GM18499 (cell line): Measurements from ENCODE around the gene TPP1.

Source experiments
- ATAC-seq: cut with Tn5 transposase; IDR thresholded peaks from one replicate; pipeline ENCODE4 v1.9.1; 2021; ENCODE audit warnings: moderate number of reproducible peaks; ENCODE audit not compliant: insufficient read depth, unreplicated experiment

TPP1 gene

GRCh38 chr11:6599449-6599848 is 19.8 kb downstream of the TPP1 start:
- no peak for ATAC-seq

DNA sequence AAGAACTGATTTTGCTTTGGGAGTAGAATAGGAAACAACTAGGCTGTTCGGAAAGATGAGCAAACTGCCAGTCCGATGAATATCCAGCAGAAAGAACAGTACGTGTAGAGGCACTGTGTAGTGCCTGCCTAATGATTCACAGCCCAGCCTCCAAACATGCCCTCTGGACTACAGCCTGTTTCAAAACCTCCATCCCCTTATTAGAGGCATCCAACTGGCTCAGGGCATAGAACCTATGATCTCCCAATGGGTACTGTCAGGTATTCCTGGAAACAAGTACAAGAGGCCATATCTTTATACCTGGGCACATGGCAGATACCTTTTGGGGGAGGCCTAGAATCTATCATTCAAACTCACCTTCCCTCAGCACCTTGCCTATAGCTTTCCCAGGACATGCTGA is 20.7 kb downstream of the TPP1 start:
- no peak for ATAC-seq

DNA sequence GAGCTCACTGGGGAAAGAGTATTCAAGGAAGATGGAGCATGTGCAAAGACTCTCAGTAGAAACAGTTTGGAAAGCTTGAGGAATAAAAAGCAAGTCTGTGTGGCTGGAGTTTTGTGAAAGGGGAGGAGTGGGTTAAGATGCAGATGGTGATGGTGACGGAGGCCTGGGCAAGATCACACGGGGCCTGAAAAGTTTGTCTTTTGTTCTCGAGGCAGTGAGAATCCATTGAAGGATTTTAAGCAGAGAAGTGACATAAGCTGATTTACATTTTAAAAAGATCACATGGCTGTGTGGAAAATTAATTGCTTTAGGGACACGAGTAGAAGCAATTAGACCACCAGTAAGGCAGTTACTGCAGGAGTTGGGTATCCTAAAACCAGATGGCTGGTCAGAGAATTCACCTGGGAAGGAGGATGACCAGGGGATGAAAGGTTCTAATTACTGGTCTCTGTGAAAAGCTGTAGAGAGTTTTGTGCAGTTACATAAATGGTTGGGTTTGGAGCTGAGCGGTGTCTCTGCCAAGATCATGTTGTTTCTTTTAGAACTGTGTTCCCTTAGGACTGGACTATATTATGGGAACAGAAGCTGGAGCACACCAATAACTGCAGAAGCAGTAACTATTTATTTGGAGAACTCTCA is 22.9 kb downstream of the TPP1 start:
- ATAC-seq = no peak

DNA sequence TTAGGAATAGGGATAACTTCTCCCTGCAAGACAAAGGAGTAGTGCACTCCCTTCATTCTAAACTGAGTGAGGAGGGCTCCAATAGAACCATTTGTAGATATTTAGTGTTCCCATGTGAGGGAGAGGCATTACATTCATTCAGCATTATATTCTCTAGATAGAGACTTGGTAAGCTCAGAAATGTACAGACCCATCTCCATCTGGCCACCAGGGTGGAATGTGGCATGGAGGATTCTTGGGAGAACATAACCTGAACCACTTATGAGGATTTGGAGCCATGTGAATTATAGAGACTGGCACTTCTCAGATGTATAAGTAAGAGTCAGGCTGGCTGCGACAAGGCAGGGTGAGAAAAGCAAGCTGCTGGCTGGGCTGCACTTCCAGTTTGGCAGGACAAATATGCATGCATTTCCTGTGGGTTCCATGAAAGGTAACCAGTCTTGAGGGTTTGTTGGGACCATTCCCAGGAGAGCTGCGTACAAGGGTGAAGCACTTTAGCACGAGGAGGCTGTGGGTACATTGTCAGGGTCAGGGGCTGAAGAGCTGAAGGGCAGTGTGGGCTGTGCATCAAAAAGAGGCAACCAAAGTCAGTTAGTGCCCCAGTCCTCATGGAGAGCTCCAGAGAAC is 25.0 kb downstream of the TPP1 start:
- no peak for ATAC-seq

GRCh38 chr11:6588018-6588417 is 31.2 kb downstream of the TPP1 start:
- ATAC-seq = no peak

DNA sequence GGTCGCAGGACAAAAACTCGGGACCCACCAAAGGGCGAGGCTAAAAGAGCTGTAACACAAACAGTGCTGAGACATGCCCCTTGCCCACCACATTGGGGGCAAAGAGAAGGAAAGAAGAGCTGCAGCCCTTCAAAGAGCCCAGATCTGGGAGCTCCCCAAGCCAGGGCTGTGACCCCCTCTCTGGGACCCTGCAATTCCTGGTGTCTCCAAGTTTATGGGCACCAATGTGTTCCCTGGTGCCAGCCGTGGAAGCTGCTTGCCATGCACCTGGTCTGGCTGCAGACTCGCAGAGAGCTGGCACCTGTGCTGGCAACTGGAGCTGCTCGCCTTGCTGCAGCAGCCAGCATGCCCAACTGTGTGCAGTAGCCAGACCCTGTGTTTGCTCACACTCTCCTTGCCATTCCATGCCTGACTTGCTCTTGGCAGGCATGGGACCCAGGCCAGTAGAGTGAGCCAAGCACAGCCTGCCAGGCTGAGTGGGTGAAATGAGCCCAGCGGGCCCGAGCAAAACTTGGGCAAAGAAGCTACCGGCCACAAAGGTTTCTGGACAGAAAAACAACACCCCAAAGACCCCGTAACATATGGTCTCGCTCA is 31.8 kb downstream of the TPP1 start:
- no peak for ATAC-seq

DNA sequence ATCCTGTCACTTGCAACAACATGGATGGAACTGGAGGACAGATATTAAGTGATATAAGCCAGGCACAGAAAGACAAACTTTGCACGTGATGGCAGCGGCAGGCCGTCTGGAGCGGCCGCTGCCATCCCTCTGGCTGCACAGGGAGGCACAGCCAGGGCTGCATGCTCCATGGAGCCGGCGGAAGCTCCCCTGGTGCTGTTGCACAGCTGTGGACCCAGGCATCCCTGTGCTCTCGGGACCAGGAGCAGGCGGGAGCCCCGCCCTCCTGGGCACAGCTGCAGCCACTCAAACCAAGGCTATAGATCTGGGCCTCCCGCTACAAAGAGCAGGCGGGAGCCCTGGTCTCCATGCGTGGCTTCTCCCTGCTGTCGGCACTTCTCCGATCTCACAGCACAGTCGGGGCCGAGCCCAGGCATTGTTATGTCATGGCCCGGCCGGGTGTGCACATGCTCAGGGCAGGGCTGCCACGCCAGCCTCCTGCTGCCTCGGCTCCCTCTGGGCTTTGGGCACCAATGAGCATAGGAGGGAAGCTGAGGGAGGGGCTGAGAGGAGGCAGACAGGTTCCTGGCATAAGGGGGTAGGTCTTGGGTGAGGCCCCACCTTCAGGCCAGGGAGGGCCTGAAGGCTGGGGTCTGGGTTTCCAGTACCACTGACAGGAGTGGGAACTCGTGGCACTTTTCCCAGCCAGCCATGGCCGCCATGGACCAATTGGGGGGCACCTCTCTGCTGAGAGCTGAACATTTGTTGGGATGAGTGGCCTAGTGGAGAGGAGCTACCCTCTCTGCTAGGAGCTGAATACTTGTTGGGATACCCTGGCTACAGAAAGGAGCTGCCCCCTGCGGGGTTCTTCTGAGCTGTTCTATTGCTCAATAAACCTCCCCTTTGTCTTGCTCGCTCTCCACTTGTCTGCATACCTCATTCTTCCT is 32.5 kb downstream of the TPP1 start:
- no peak for ATAC-seq

- ATAC-seq = no peak
Measured at GRCh38 chr11:6584528-6584927, 34.7 kb downstream of the TPP1 start.

- ATAC-seq = no peak
Measured at GRCh38 chr11:6583584-6583983, 35.6 kb downstream of the TPP1 start.

DNA sequence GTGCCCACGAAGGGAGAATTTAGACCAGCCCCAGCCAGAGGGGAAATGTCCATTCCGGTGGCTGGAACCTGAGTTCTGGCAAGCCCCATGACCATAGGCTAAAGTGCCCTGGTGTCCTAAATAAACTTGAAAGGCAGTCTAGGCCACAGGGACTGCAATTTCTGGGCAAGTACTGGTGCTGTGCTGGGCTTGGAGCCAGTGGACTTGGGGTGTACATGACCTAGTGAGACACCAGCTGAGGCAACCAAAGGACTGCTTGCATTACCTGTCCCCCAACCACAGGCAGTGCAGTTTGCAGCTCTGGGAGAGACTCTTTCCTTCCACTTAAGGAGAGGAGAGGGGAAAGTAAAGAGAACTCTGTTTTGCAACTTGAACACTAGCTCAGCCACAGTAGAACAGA is 39.5 kb downstream of the TPP1 start:
- ATAC-seq = no peak

GRCh38 chr11:6578134-6578533 is 41.1 kb downstream of the TPP1 start:
- ATAC-seq = no peak

GRCh38 chr11:6576471-6577373 is 42.5 kb downstream of the TPP1 start:
- no peak for ATAC-seq

- no peak for ATAC-seq
Measured at GRCh38 chr11:6574816-6575715, 44.2 kb downstream of the TPP1 start.

GRCh38 chr11:6572215-6572614 is 47.0 kb downstream of the TPP1 start:
- ATAC-seq = no peak

DNA sequence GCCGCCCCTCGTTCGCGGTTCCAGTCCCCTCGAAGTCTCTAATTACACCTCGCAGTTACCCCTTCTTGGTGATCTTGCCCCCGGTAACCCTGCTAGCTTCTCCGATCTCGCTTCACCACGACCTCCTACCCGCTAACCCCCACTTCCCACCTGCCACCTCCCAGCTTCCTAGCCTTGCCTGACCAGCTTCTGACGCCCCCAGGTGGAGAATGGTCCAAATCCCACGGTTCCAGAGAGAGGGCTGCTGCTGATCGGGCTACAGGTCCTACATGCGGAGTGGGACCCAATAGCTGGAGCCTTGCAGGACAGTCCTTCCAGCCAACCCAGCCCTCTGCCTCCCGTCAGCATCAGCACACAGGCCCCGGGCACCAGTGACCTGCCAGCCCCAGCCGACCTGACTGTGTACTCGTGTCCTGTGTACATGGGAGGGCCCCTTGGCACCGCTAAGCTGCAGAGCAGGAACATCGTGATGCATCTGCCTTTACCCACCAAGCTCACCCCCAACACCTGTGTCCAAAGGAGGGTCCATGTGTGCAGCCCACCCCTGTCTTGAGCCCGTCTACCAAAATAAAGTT is 47.7 kb downstream of the TPP1 start:
- no peak for ATAC-seq

- no peak for ATAC-seq
Measured at GRCh38 chr11:6570691-6571427, 48.4 kb downstream of the TPP1 start.

- no peak for ATAC-seq
Measured at GRCh38 chr11:6569706-6570105, 49.5 kb downstream of the TPP1 start.
